ENCODE data around the gene IL22. TPM values are rescaled to one million over a fixed set of nuclear protein-coding genes. Genes with fewer than 3 reads are reported as not detected.

IL22 gene
- total and polyA plus RNA-seq, 12 donors, result not detected

- peaks cover 0 to 6% of the 10 kb centered on the region in 2 donors for H3K4me1 ChIP-seq (replicated peaks in 1 of 2)
- H3K27ac ChIP-seq, result no peak overlapping the region
- H3K4me3 ChIP-seq, result no peak overlapping the region
- WGBS, 4 donors, result 43 to 54% (median 49%) methylated on average over 5 of the region's 5 CpGs
- no peaks in the 10 kb centered on the region for H3K27me3 ChIP-seq
- no peaks in the 10 kb centered on the region for H3K36me3 ChIP-seq (replicated peaks in 1 of 2)
- no peak for TF ChIP-seq POLR2A (IDR thresholded peaks at IDR 0.05)
- TF ChIP-seq, protein P1, sequence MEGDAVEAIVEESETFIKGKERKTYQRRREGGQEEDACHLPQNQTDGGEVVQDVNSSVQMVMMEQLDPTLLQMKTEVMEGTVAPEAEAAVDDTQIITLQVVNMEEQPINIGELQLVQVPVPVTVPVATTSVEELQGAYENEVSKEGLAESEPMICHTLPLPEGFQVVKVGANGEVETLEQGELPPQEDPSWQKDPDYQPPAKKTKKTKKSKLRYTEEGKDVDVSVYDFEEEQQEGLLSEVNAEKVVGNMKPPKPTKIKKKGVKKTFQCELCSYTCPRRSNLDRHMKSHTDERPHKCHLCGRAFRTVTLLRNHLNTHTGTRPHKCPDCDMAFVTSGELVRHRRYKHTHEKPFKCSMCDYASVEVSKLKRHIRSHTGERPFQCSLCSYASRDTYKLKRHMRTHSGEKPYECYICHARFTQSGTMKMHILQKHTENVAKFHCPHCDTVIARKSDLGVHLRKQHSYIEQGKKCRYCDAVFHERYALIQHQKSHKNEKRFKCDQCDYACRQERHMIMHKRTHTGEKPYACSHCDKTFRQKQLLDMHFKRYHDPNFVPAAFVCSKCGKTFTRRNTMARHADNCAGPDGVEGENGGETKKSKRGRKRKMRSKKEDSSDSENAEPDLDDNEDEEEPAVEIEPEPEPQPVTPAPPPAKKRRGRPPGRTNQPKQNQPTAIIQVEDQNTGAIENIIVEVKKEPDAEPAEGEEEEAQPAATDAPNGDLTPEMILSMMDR (IDR thresholded peaks at IDR 0.05), result no peak
- H3K9me3 ChIP-seq (replicated peaks in 1 of 3), result no peaks in the 10 kb centered on the region
- intact Hi-C loops (cut with DNase I), result no loop called here
- peak; percentile 14 to 71 (median 60) for DNase-seq
These were observed 26.0 kb upstream of the IL22 start for GRCh38 chr12:68279227-68280054.

- intact Hi-C loops (cut with DNase I), result no loop called here
- peaks cover 0 to 6% of the 10 kb centered on the region in 2 donors for H3K4me1 ChIP-seq (replicated peaks in 1 of 2)
- H3K27me3 ChIP-seq, result no peaks in the 10 kb centered on the region
- H3K9me3 ChIP-seq (replicated peaks in 1 of 3), result no peaks in the 10 kb centered on the region
- H3K36me3 ChIP-seq (replicated peaks in 1 of 2), result no peaks in the 10 kb centered on the region
- TF ChIP-seq, protein P1 (IDR thresholded peaks at IDR 0.05), result no peak
- TF ChIP-seq POLR2A (IDR thresholded peaks at IDR 0.05), result no peak
- H3K27ac ChIP-seq, result no peak overlapping the region
- no peak for DNase-seq
- no peak overlapping the region for H3K4me3 ChIP-seq
- WGBS, 4 donors, result 82 to 89% (median 86%) methylated on average over 6 of the region's 6 CpGs
These were observed 23.1 kb upstream of the IL22 start for GRCh38 chr12:68276402-68276930.

- intact Hi-C loops (cut with DNase I), result no loop called here
- H3K36me3 ChIP-seq (replicated peaks in 1 of 2), result no peaks in the 10 kb centered on the region
- H3K27ac ChIP-seq, result no peak overlapping the region
- H3K9me3 ChIP-seq (replicated peaks in 1 of 3), result no peaks in the 10 kb centered on the region
- no peaks in the 10 kb centered on the region for H3K27me3 ChIP-seq
- H3K4me1 ChIP-seq (replicated peaks in 1 of 2), result no peaks in the 10 kb centered on the region
- no peak for DNase-seq
- TF ChIP-seq, protein P1 (IDR thresholded peaks at IDR 0.05), result no peak
- TF ChIP-seq POLR2A (IDR thresholded peaks at IDR 0.05), result no peak
- H3K4me3 ChIP-seq, result no peak overlapping the region
These were observed 19.3 kb upstream of the IL22 start for GRCh38 chr12:68272732-68273131.

GRCh38 chr12:68271346-68271745 is 17.9 kb upstream of the IL22 start:
- WGBS, 4 donors, result 61 to 77% (median 72%) methylated on average over 8 of the region's 8 CpGs
- no peaks in the 10 kb centered on the region for H3K36me3 ChIP-seq (replicated peaks in 1 of 2)

More at GRCh38 chr12:68271346-68271745, 17.9 kb upstream of the IL22 start:
- H3K4me1 ChIP-seq (replicated peaks in 1 of 2), result no peaks in the 10 kb centered on the region
- no peak for DNase-seq
- H3K27me3 ChIP-seq, result no peaks in the 10 kb centered on the region
- TF ChIP-seq, protein P1 (IDR thresholded peaks at IDR 0.05), result no peak
- no peak for TF ChIP-seq POLR2A (IDR thresholded peaks at IDR 0.05)
- H3K4me3 ChIP-seq, result no peak overlapping the region
- intact Hi-C loops (cut with DNase I), result no loop called here
- H3K9me3 ChIP-seq (replicated peaks in 1 of 3), result no peaks in the 10 kb centered on the region
- no peak overlapping the region for H3K27ac ChIP-seq
